Activated effector memory CD4-positive, alpha-beta T cell treated with anti-CD3 and anti-CD28 coated beads, Interleukin-2, amount 50 U/mL, for 16 hours (primary cell): ENCODE data around the gene DEPDC4.
"Not testable (repeated sequence)": the region's sequence is repeated elsewhere in the genome, so short reads cannot be mapped to it uniquely, and the experiment has no call there.

Source experiments
- DNase-seq: peaks from one replicate; pipeline ENCODE4 v3.0.0-alpha.2; 2020

DEPDC4 gene

DNA sequence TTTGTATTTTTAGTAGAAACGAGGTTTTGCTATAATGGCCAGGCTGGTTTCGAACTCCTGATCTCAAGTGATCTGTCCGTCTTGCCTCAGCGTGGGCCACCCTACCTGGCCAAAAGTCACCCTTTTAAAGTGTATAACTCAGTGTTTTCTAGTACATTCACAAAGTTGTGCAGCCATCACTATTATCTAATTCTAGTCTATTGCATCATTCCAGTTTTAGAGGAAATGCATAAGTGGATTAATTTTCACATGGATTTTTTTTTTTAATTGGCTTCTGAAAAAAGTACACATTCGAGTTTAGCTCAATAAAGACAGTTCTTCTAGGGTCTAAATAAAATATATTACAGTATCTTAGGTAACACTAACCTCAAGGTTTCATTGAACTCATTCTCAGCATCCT is 3.7 kb downstream of the DEPDC4 start:
- DNase-seq: no peak

DNA sequence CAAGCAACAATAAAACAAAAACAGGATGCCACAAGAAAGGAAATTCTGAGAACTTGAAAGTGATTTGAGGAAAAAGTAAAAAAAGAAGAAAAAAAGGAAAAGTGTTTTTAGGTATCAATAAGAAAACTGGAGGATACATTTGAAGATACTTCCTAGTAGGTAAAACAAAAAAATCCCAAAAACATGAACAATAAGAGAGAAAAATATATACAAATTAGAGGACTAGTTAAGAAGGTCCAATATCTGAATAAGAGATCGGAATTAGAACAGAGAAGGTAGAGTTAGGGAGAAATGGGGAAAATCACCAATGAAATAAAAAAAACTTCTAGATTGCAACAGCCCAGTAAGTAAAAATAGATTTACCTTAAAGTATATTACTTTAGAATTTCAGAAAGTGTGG is 8.8 kb downstream of the DEPDC4 start:
- no peak for DNase-seq

DNA sequence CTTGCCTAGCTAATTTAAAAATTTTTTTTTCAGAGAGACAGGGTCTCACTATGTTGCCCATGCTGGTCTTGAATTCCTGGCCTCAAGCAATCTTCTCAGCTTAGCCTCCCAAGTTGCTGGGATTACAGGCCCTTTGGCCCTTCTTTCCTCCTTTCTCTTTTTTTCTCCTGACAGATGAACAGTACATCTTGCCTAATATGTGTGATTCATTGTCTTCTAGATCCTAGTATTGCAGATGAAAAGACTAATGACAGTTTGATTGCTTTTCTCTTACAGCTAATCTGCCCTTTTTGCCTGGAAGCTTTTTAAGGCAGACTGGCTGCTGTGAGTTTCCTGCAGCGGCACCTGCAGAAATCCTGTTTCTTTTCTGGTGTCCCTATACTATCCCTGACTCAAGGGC is 12.0 kb downstream of the DEPDC4 start:
- DNase-seq: no peak

DNA sequence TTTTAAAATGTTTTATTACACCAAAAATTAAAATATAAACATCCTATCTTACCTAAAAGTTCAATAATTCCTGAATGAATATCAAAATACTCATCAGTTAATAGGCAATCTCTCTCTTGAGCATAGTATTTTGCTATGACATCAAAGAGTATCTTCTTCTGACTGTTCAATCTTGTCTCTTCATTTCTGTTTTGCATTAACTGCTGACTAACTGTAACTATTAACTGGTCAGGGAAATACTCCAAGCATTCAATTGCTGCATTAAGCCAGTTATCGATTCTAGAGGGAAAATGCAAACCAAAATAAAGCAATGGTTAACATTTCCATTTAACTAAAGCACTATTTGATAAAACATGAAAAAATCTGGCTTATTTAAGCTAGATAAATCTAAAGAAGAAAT is 13.4 kb downstream of the DEPDC4 start:
- no peak for DNase-seq

DNA sequence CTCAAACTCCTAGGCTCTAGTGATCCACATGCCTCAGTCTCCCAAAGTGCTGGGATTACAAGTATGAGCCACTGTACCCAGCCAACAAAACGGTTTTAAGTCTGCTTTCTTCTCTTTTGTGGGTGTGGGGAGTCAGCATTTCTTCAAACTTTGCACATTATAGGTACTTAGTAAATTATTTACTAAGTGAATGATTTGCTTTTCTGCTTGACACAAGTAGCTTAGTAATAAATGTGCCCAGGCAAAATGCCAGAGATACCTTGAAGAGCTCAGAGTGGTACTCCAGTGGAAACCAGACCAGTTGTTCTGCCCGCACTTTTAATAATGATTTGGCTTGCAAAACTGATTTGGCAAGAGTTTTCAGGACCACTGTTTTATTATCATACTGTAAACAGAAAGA is 15.0 kb downstream of the DEPDC4 start:
- DNase-seq: no peak

DNA sequence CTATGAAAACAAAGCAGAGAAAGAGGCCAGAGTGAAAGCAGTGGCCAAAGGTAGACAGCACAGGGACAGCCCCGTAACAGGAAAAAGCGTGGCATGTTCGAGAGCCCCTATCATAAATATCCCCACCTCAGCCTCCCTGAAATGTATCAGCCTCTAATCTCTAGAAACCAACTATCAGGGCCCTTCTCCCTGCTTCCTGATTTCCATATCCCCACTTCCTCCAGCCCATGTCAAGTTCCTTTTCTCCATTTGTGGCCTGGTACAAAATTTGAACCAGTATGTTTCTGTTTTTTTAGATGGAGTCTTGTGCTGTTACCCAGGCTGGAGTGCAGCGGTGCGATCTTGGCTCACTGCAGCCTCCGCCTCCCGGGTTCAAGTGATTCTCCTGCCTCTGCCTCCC is 16.9 kb downstream of the DEPDC4 start:
- DNase-seq: no peak

DNA sequence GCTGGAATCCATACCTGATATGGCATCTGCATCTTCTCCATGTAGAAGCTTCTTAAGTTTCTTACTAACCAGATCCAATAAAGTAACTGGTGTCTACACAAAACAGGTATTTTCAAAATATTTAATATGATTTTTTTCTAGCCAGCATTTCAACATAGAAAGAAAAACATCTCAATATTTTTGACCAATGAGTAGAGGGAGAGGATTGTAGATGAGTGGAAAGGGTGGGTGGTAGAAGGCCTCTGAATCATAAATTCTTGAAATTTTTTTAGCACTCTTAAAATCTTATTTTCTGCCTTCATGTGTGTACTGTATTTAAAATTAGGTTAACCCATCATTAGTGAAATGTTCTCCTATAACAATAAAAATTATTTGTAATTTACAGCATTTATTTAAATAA is 18.0 kb downstream of the DEPDC4 start:
- DNase-seq: no peak

DNA sequence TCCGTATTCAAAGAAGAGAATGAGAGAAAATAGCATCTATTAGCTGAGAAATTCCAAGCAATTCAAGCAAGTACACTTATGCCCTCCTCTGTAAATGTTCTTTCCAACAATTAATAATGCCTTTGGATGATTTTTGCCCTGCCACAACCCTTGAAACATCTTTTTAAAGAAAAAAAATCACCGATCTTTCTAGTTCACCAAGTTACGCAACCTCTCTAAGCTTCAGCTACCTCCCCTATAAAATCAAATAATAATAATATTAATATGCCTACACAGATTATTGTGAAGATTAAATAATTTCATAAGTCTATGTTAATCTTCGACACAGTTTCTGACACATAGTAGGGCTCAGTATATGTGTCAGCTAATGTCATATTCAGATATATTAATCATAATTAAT is 19.1 kb downstream of the DEPDC4 start:
- DNase-seq: no peak

DNA sequence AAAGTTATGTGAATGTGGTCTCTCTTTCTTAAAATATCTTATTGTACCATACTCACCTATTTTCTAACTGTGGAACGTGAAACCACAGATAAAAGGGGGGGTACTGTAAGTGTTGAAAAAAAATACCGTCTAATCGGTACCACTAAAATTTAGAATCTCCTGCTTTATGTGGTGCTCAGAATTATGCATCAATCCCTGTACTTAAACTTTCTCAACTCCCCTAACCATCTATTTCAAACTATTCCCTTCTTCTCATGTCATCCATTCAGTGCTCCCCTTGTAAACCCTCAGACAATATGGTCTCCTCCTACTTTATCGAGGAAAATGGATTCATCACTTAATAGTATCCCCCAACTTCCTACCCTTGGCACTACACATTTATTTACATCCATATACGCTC is 23.7 kb downstream of the DEPDC4 start:
- DNase-seq: no peak

DNA sequence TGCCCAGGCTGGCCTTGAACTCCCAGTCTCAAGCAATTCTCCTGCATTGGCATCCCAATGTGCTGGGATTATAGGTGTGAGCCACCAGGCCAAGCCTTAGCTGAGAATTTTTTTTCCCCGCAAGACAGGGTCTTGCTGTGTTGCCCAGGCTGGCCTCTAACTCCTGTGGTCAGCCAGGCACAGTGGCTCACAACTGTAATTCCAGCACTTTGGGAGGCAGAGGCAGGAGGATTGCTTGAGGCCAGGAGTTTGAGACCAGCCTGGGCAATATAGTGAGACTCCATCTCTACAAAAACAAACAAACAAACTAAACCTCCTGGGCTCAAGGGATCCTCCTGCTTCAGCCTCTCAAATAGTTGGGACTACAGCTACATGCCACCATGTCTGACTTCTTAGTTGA is 27.3 kb downstream of the DEPDC4 start:
- no peak for DNase-seq

DNA sequence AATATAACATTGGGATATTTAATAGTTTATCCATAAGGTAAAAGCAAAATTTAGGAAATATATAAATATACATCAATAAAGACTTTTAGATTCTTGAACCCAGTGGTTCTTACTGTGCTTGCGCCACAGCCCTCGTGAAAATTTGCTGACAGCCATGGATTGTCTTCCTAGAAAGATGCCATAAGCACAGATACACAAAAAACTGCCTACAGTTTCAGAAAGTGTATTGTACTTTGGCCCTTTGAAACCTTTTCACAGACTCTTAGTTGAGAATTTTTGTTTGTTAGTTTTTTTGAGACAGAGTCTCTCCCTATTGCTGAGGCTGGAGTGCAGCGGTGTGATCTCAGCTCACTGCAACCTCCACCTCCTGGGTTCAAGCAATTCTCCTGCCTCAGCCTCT is 28.1 kb downstream of the DEPDC4 start:
- no peak for DNase-seq

DNA sequence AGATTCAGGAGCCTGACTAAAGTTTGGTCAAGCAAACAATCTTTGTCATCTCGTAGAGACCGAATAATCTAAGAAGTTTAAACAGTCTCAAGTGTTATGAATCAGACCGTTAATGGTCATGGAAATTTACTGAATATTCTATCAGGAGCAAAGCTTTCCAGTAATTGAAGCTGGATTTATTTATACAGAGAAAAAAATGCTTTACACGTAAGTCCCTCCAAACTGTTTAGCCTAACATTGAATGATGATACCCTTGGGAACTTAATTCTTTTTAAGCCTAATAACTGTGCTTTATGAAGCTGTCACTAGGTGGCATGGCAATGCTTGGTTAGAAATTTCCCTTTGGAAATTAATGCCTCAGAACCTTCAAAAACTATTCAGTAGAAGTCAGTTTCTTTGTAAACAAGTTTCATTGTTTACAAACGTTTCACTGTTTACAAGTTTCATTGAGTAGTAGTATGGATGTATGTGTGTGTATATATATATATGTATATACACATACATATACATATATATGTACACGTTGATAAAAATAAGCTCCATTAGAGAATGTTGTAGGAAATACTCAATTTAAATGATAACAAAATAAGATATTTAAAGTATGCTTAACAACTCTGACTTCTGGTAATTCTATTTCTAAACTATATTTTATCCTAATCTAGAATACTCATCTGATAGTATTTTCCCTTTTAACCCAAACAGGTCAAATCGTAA is 32.1 kb downstream of the DEPDC4 start:
- no peak for DNase-seq

DNA sequence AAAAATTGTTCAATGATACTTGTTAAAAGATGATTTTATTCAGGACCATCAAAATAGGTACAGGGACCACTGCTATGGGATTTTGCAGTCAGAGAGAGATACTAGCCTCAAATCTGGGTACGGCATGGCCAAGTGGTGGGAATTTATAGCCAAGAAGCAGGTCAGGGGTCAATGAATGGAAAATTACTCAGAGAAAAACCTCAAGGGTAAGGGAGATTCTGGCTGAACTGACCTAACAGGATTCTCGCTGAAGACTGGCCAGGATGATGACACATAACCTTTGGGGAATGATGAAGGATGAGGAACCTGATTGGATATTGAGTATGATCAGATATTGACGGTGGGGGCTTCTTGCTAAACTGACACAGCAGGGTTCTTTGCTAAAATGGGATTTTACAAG is 32.7 kb downstream of the DEPDC4 start:
- DNase-seq: no peak

DNA sequence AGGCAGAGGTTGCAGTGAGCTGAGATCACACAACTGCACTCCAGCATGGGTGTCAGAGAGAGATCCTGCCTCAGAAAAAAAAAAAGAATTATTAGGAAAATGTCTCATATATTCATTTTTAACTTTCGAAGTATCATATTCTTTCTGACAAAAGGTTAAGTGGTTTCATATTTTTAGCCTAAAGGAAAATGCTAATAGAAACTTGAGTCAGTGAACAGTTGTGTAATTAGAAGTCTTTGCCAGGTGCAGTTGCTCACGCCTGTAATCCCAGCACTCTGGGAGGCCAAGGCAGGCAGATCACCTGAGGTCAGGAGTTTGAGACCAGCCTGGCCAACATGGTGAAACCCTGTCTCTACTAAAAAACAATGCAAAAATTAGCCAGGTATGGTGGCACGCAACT is 35.0 kb downstream of the DEPDC4 start:
- not testable (repeated sequence) for DNase-seq

DNA sequence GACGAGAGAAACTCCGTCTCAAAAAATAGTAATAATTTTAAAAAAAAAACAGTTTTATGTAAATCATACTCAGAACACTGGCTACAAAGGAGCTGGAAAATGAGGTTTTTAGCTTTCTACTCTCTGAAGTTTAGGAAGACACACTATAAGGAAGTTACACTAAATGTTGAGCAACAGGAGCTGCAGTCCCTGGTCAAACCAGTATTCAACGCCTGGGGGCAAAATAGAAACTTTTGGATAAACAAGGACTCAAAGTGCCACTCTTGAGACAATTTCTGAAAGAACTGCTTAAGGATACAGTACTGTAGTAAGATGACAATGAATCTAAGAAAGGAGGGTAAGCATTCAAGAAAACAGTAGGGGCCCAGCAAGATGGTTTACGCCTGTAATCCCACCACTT is 37.0 kb downstream of the DEPDC4 start:
- DNase-seq: no peak

DNA sequence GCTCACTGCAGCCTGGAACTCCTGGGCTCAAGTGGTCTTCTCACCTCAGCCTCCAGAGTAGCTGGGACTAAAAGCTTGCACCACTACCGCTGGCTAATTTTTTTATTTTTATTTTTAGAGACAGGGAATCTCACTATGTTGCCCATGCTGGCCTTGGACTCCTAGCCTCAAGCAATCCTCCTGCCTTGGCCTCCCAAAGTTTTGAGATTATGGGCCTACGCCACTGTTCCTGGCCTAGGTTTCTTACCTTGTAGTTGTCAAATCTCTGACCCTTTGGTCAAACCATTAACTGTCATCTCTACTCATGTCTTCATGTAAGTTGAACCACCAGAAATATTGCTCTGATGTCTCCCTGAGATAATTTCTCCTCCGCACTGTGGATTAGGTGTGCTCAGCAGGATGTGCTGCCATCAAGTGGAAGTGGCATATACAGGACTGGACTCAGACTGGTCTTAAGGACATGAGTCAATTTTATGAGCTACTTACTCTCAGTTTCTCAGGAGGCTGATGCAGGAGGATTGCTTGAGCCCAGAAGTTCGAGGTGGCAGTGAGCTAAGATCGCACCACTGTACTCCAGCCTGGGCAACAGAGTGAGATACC is 37.7 kb downstream of the DEPDC4 start:
- DNase-seq: no peak

DNA sequence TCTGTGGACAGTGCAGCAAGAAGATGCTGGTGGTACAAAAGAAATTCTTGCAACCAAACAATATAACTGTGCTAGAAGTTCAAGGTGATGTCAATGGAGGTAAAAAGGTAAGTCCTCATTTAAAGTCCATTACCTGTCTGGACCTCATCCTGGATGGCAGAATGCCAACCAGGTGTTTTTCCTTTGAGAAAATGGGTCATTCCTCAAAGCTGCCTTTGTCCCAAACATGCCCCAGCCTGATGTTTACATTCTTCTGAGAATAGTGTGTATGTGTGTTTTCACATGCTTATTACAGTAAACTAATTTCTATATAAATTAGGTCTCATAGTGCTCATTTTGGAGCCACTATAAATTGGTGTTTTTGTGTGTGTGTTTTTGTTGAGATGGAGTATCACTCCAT is 41.4 kb downstream of the DEPDC4 start:
- no peak for DNase-seq

DNA sequence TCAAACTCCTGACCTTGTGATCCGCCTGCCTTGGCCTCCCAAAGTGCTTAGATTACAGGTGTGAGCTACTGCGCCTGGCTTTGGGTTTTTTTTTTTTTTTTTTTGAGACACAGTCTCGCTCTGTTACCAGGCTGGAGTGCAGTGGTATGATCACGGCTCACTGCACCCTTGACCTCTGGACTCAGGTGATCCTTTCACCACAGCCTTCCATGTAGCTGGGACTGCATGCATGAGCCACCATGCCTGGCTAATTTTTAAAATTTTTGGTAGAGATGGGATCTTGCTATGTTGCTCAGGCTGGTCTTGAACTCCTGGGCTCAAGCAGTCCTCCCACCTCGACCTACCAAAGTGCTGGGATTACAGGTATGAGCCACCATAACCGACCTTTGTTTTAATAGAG is 44.7 kb downstream of the DEPDC4 start:
- DNase-seq: not testable (repeated sequence)

DNA sequence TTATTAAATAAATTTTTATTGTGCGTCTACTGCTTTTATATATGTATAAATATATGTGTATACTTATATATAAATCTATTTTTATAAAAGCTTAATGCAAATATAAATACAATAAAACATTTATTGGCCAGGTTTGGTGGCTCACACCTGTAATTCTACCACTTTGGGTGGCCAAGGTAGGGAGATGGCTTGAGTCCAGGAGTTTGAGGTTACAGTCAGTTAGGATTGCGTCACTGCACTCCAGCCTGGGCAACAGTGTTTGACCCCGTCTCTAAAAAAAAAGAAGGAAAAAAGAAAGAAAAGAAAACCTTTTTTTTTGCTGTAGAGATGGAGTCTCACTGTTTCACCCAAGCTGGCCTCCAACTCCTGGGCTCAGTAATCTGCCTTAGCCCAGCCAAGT is 45.4 kb downstream of the DEPDC4 start:
- DNase-seq: no peak

DNA sequence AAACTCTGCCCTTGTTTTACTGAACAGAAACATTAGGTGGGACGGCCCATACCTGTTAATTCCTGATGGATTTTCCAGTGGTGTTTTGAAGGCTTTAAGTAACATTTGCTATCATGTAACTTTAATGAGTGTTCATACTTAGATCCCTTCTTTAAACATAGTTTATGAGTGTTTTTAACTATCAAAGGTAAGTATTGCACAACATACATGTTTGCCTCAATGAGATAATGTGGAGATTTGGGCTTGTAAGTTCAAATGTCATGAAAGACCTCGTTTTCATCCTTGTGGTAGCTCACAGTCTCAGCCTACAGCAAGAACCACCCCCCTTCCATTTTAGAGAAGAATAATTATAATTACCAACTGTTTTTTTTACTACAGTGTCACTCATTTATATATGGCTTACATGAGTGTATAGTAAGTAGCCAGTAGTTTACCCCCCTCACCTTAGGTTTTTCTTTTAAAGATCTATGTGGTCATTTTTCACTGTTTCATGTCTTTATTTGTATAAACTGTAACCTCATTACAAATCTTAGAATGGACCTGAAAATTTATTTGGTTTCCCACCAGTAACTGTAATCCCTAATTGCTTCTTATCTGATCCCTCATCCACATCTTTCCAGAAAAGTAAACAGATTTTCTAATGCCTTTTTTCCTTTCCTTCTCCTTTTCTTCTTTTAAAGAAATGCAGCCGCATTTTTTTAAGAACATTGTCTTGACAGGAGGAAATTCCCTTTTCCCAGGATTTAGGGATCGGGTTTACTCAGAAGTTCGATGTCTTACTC is 47.4 kb downstream of the DEPDC4 start:
- DNase-seq: no peak

DNA sequence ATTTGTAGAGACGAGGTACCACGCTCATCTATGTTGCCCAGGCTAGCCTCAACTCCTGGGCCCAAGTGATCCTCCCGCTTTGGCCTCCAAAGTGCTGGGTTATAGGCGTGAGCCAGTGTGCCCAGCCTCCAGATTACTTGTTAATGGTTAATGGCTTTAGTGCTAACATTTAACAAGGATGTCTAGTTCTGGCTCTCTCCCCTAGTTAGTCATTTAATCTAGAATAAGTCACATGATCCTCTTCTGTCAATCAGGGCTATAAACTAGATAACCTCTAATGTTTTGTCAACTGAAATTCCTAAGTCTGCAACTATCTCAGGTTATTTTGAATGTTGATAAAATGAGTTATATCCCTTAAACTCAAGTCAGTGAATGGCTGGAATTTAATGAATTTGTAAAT is 50.5 kb downstream of the DEPDC4 start:
- DNase-seq: no peak

DNA sequence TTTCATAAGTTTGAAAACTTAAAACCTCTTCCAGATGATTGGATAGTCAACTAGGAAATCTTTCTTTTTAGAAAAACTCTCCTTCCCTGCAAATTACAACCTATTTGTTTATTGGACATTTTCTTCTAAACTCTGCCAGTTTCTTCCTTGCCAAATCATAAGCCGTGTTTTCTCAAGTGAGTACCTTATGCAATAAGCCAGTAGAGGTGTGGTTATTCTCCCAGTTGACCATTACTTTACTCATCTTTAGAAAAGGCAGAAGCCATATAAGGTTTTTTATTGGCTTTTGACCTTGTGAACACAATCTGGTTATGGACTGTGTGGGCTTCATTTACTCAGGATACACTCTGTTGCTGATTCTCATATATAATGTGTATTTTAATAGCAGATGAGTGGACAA is 51.7 kb downstream of the DEPDC4 start:
- DNase-seq: no peak

DNA sequence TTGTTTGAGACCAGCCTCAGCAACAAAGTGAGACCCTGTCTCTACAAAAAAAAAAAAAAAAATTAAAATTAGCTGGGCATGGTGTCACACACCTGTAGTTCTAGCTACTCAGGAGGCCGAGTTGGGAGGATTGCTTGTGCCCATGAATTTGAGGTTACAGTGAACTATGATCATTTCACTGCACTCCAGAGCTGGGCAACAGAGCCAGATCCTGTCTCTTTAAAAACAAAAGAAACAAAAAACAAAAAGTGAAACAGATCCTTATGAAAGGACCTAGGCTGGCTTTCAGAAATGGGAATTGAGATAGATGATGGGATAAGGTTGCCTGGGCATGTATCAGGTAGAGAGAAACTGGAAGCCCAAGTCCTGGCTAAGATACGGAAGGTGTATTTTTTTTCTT is 52.4 kb downstream of the DEPDC4 start:
- no peak for DNase-seq
